Omental fat pad (tissue), 4 donors: Measurements from ENCODE around the gene ATP2A3. TPM values are rescaled to one million over a fixed set of nuclear protein-coding genes. Genes with fewer than 3 reads are reported as not detected.

ENCODE experiments used
- ATAC-seq: fragments of 150-250 bp; one replicate; pipeline ENCODE4 v1.9.1; 2016; ENCODE audit warnings: mild to moderate bottlenecking, moderate library complexity; ENCODE audit not compliant: low FRiP score
- DNase-seq: peaks from one replicate; pipeline ENCODE4 v3.0.0-alpha.2; 2019; ENCODE audit warnings: low spot score
- total RNA-seq, 4 donors: library from RNA; depleted of rRNA; stranded (reverse); fragments of >200 nt; gene quantifications; one replicate each; pipeline ENCODE4 v1.1.0, GENCODE V29; 2016
- TF ChIP-seq, protein P1 (sequence below), 3 donors: fragments of 450-650 bp; IDR thresholded peaks; one replicate each; pipeline ENCODE4 v1.5.1; 2016 to 2017; ENCODE audit warnings: antibody characterized with exemption in 3 of 3, mild to moderate bottlenecking in 3 of 3, moderate library complexity in 2 of 3

The ATP2A3 gene
- total RNA-seq, 4 donors from 2014 or later: 2.9 to 12.3 (median 5.5) TPM

DNA sequence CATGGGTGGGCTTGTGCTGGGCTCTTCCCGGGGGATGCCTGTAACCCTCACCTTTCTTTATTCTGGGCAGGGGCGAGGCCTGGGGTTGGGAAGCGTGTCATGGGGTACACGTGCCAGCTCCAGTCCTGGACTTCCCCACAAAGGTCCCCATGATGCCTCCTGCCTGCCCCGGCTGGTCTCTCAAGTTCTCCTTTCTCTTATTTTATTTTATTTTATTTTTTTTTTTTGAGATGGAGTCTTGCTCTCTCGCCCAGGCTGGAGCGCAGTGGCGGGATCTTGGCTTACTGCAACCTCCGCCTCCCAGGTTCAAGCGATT, 8.6 kb downstream of the ATP2A3 start:
- TF ChIP-seq, protein P1, sequence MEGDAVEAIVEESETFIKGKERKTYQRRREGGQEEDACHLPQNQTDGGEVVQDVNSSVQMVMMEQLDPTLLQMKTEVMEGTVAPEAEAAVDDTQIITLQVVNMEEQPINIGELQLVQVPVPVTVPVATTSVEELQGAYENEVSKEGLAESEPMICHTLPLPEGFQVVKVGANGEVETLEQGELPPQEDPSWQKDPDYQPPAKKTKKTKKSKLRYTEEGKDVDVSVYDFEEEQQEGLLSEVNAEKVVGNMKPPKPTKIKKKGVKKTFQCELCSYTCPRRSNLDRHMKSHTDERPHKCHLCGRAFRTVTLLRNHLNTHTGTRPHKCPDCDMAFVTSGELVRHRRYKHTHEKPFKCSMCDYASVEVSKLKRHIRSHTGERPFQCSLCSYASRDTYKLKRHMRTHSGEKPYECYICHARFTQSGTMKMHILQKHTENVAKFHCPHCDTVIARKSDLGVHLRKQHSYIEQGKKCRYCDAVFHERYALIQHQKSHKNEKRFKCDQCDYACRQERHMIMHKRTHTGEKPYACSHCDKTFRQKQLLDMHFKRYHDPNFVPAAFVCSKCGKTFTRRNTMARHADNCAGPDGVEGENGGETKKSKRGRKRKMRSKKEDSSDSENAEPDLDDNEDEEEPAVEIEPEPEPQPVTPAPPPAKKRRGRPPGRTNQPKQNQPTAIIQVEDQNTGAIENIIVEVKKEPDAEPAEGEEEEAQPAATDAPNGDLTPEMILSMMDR (IDR thresholded peaks at IDR 0.05): no peak
- DNase-seq (no peak), ATAC-seq (no peak)

DNA sequence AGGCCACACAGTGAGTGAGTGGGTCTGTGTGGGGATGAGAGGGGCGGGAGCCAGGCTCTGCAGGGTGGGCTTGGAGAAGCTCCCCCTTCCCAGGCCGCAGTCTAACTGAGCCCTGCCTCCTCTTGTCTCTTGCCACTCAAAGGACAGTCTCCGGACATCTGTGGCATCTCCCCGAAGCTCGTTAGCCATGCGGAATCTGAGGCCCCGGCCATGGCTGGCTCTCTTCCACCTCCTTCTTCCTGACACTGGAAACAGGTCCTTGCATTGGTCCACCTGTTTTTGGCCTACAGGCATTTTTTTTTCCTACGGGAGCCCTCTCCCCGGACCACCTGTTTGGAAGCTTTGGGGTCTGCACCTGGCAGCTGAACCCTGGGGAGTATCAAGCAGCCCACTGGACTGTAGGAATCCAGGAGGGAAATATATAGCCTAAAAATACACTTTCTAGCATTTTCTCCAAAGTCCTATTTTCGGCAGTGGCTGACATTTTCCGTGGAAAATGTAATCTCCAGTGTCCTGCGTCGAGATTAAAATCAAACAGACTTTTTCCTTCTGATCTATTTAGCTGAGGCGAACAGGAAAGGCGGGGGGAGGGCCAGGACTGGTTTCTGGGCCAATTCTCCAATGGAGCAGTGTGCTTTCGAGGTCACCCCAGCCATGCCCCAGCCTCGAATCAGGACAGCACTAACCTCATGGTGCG, 9.1 kb downstream of the ATP2A3 start:
- no peak for DNase-seq
- TF ChIP-seq, protein P1 (IDR thresholded peaks at IDR 0.05): no peak
- no peak for ATAC-seq

- ATAC-seq: no peak
- TF ChIP-seq, protein P1 (IDR thresholded peaks at IDR 0.05): no peak
- no peak for DNase-seq
These were observed 10.2 kb downstream of the ATP2A3 start for GRCh38 chr17:3954086-3954485.

- no peak for ATAC-seq
- TF ChIP-seq, protein P1 (IDR thresholded peaks at IDR 0.05): no peak
- no peak for DNase-seq
These were observed 10.7 kb downstream of the ATP2A3 start for GRCh38 chr17:3953542-3953941.

DNA sequence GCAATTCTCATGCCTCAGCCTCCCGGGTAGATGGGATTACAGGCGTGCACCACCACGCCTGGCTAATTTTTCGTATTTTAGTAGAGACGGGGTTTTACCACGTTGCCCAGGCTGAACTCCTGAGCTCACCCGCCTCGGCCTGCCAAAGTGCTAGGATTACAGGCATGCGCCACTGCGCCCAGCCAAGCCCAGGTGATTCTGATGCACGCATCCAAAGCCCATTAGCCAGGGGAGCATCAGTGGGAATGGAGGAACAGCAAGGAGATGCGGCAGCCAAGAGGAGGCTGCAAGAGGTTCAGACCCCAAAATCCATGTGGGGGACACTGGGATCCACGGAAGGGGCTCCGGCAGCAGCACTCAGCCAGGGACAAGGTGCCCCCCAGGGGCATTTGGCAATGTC, 12.1 kb downstream of the ATP2A3 start:
- TF ChIP-seq, protein P1 (IDR thresholded peaks at IDR 0.05): no peak
- no peak for ATAC-seq
- DNase-seq: no peak

DNA sequence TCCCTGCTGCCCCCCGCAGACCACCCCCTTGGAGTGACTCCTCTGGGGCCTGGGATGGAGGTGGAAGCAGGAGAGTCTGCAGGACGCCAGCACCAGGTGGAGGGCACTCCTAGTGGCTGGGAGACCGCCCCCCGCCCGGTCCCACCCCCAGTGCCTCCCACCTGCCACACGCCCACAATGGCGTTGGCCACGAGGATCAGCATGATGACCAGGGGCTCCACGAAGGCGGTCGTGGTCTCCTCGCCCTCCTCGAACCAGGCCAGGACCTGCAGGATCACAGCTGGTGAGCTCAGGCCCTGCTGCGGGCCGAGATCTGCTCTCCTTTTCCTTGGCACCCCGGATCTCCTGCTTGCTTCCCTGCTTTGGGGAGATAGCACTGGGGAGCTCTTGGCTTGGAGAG, 12.8 kb downstream of the ATP2A3 start:
- ATAC-seq (no peak), DNase-seq (no peak)
- TF ChIP-seq, protein P1 (IDR thresholded peaks at IDR 0.05): no peak

- no peak for ATAC-seq
- no peak for DNase-seq
- TF ChIP-seq, protein P1 (IDR thresholded peaks at IDR 0.05): no peak
These were observed 13.2 kb downstream of the ATP2A3 start for GRCh38 chr17:3951003-3951402.
